Measurements from ENCODE around the gene CCDC85C.

DNA sequence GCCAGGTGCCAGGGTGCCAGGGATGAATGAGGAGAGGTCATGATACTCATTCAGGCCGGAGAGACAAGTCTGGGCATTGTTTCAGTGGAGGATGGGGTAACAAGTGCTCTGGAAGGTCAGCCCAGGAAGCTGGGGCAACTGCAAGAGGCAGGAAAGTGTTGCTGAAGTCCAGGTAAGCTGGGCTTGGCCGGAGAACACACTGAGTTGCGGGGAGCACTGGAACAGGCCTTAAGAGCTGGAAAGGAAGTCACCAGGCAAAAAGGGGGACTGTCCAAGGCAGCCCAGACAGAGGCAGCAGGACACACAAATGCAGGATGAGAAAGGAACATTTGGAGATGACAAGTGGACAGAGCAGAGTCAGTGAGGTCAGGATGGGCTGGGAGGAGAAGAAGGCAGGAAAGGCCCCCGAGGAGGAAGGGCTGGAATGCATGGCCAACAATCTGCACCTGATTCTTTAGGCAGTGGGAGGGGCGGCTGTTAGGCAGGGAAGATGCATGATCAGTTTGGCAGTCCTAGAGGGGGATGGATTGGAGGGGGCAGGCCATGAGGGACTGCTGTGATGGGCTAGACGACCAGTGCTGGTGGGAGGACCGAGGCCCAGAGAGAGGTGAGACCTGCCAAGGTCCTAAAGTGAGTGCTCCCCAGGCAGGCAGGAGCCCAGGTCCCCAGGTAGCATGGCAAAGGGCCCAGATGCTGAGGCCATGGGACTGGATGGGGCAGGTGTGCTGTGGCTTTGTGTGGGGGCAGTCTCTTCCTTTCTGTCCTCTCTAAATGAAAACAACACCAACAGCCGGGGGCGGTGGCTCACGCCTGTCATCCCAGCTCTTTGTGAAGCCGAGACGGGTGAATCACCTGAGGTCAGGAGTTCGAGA lies 23.7 kb upstream of the CCDC85C start:
- no peak for TF ChIP-seq EZH2 (IDR thresholded peaks at IDR 0.05; ENCODE audit: low read length, unreplicated experiment)
- TF ChIP-seq, protein P1, sequence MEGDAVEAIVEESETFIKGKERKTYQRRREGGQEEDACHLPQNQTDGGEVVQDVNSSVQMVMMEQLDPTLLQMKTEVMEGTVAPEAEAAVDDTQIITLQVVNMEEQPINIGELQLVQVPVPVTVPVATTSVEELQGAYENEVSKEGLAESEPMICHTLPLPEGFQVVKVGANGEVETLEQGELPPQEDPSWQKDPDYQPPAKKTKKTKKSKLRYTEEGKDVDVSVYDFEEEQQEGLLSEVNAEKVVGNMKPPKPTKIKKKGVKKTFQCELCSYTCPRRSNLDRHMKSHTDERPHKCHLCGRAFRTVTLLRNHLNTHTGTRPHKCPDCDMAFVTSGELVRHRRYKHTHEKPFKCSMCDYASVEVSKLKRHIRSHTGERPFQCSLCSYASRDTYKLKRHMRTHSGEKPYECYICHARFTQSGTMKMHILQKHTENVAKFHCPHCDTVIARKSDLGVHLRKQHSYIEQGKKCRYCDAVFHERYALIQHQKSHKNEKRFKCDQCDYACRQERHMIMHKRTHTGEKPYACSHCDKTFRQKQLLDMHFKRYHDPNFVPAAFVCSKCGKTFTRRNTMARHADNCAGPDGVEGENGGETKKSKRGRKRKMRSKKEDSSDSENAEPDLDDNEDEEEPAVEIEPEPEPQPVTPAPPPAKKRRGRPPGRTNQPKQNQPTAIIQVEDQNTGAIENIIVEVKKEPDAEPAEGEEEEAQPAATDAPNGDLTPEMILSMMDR (conservative IDR thresholded peaks at IDR 0.05; ENCODE audit: low read depth, low read length) = no peak
- no peak for TF ChIP-seq EZH2phosphoT487 (IDR thresholded peaks at IDR 0.05; ENCODE audit: borderline replicate concordance, low read length)

All from PC-3 (cell line).